Measurements from ENCODE around the gene ISLR.

The ISLR gene

GRCh38 chr15:74209997-74210671 lies 36.6 kb downstream of the ISLR start:
- no peak for DNase-seq (ENCODE audit: low read depth in 2 of 3, low spot score in 1 of 3)

- no peak for DNase-seq (ENCODE audit: low read depth in 2 of 3, low spot score in 1 of 3)
These were observed 37.2 kb downstream of the ISLR start for GRCh38 chr15:74210729-74211128.

- DNase-seq (ENCODE audit: low read depth in 2 of 3, low spot score in 1 of 3) = no peak
These were observed 38.1 kb downstream of the ISLR start for GRCh38 chr15:74211656-74212055.

- DNase-seq (ENCODE audit: low read depth in 2 of 3, low spot score in 1 of 3) = no peak
These were observed 39.0 kb downstream of the ISLR start for GRCh38 chr15:74212494-74212893.

GRCh38 chr15:74213858-74214284 lies 40.4 kb downstream of the ISLR start:
- no peak for DNase-seq (ENCODE audit: low read depth in 2 of 3, low spot score in 1 of 3)

GRCh38 chr15:74214324-74215021 lies 41.0 kb downstream of the ISLR start:
- DNase-seq (ENCODE audit: low read depth in 2 of 3, low spot score in 1 of 3) = no peak

GRCh38 chr15:74215958-74216357 lies 42.4 kb downstream of the ISLR start:
- no peak for DNase-seq (ENCODE audit: low read depth in 2 of 3, low spot score in 1 of 3)

- no peak for DNase-seq (ENCODE audit: low read depth in 2 of 3, low spot score in 1 of 3)
These were observed 43.4 kb downstream of the ISLR start for GRCh38 chr15:74216949-74217348.

- DNase-seq (ENCODE audit: low read depth in 2 of 3, low spot score in 1 of 3) = no peak
These were observed 44.7 kb downstream of the ISLR start for GRCh38 chr15:74217907-74218885.

GRCh38 chr15:74220475-74221248 lies 47.2 kb downstream of the ISLR start:
- DNase-seq (ENCODE audit: low read depth in 2 of 3, low spot score in 1 of 3) = no peak

GRCh38 chr15:74221399-74222239 lies 48.1 kb downstream of the ISLR start:
- no peak for DNase-seq (ENCODE audit: low read depth in 2 of 3, low spot score in 1 of 3)

- DNase-seq (ENCODE audit: low read depth in 2 of 3, low spot score in 1 of 3) = no peak
These were observed 49.0 kb downstream of the ISLR start for GRCh38 chr15:74222240-74223119.

GRCh38 chr15:74225928-74226327 lies 52.4 kb downstream of the ISLR start:
- no peak for DNase-seq (ENCODE audit: low read depth in 2 of 3, low spot score in 1 of 3)

All from stimulated activated CD4-positive, alpha-beta T cell treated with anti-CD3 and anti-CD28 coated beads, Interleukin-12 subunit alpha, Interleukin-12 subunit beta, amount 100 ng/mL, for 48 hours (primary cell).